OCI-LY3 (cell line): ENCODE measurements around the gene PARP1.
"Not testable (repeated sequence)": the region's sequence is repeated elsewhere in the genome, so short reads cannot be mapped to it uniquely, and the experiment has no call there.

Experiments used
- H2AFZ ChIP-seq: fragments of 200-600, 300-600 bp; shearing (Covaris generic); 2 replicates; pipeline ENCODE4 v1.6.0; 2014; ENCODE audit warnings: antibody characterized with exemption, low read depth, low read length
- H3K27ac ChIP-seq: fragments of 200-600, 300-600 bp; sonication (generic); 2 replicates; pipeline ENCODE4 v1.5.1; 2014; ENCODE audit warnings: mild to moderate bottlenecking, low read length, moderate library complexity, mixed read lengths
- H3K27me3 ChIP-seq: fragments of 200-600, 300-600 bp; sonication (generic); 2 replicates; pipeline ENCODE4 v1.6.1; 2014; ENCODE audit warnings: low read depth, low read length, mixed read lengths
- H3K36me3 ChIP-seq: fragments of 200-600, 300-600 bp; sonication (generic); replicated peaks from 2 replicates; pipeline ENCODE3; 2014; ENCODE audit warnings: low read depth, low read length, mixed read lengths
- H3K4me1 ChIP-seq: fragments of 300-600, 200-600 bp; sonication (generic); 2 replicates; pipeline ENCODE4 v1.6.1; 2014; ENCODE audit warnings: low read length, mixed read lengths
- H3K4me2 ChIP-seq: fragments of 200-600, 300-600 bp; sonication (generic); 2 replicates; pipeline ENCODE4 v1.6.1; 2014; ENCODE audit warnings: low read length, mixed read lengths
- H3K4me3 ChIP-seq: fragments of 300-600, 200-600 bp; sonication (generic); 2 replicates; pipeline ENCODE4 v1.5.1; 2014; ENCODE audit warnings: antibody characterized with exemption, mild to moderate bottlenecking, low read length, moderate library complexity
- H3K79me2 ChIP-seq: fragments of 300-600, 200-600 bp; shearing (Covaris generic); 2 replicates; pipeline ENCODE4 v1.6.1; 2014; ENCODE audit warnings: mild to moderate bottlenecking, low read length, mixed read lengths
- H3K9ac ChIP-seq: fragments of 300-600, 200-600 bp; shearing (Covaris generic); 2 replicates; pipeline ENCODE4 v1.6.0; 2014; ENCODE audit warnings: mild to moderate bottlenecking, low read length, moderate library complexity
- H3K9me3 ChIP-seq: fragments of 200-600, 300-600 bp; shearing (Covaris generic); 2 replicates; pipeline ENCODE4 v1.6.1; 2014; ENCODE audit warnings: low read length, mixed read lengths; ENCODE audit not compliant: insufficient read depth
- H4K20me1 ChIP-seq: fragments of 200-600, 300-600 bp; sonication (generic); 2 replicates; pipeline ENCODE4 v1.6.1; 2016; ENCODE audit warnings: low read length, mixed read lengths; ENCODE audit not compliant: insufficient read depth
- CTCF ChIP-seq: fragments of 200-600, 300-600 bp; sonication (generic); IDR thresholded peaks from 2 replicates; pipeline ENCODE4 v1.5.1; 2014; ENCODE audit warnings: antibody characterized with exemption, low read length, low read depth
- EZH2phosphoT487 ChIP-seq: fragments of 200-600 bp; shearing (Covaris generic); IDR thresholded peaks from 2 replicates; pipeline ENCODE4 v1.6.1; 2018; ENCODE audit warnings: antibody characterized with exemption, mixed run types, low read depth

The PARP1 gene

GRCh38 chr1:226433341-226433720 lies 25.4 kb upstream of the PARP1 start:
- Histone ChIP-seq H3K79me2 (no peaks in the 10 kb centered on the region), H3K27me3 (peaks cover 20% of the 10 kb centered on the region), H4K20me1 (no peaks in the 10 kb centered on the region), H3K36me3 (no peaks in the 10 kb centered on the region), H2AFZ (no peak overlapping the region), H3K4me1 (peaks cover 8% of the 10 kb centered on the region), H3K27ac (no peak overlapping the region), H3K9ac (no peak overlapping the region), H3K4me2 (no peak overlapping the region), H3K9me3 (no peaks in the 10 kb centered on the region), H3K4me3 (no peak overlapping the region)
- TF ChIP-seq CTCF (no peak), EZH2phosphoT487 (no peak)

- Histone ChIP-seq H3K4me3 (no peak overlapping the region), H3K4me1 (peaks cover 8% of the 10 kb centered on the region), H3K27ac (no peak overlapping the region), H3K9ac (no peak overlapping the region), H3K4me2 (no peak overlapping the region), H3K9me3 (no peaks in the 10 kb centered on the region), H3K79me2 (no peaks in the 10 kb centered on the region), H4K20me1 (no peaks in the 10 kb centered on the region), H3K27me3 (peaks cover 15% of the 10 kb centered on the region), H3K36me3 (no peaks in the 10 kb centered on the region), H2AFZ (no peak overlapping the region)
- no peak for TF ChIP-seq EZH2phosphoT487
- no peak for TF ChIP-seq CTCF
Measured at GRCh38 chr1:226432586-226433340, 24.9 kb upstream of the PARP1 start.

GRCh38 chr1:226431898-226432297 lies 24.0 kb upstream of the PARP1 start:
- H3K9ac ChIP-seq, H3K27me3 ChIP-seq, H3K9me3 ChIP-seq, H3K4me2 ChIP-seq, H3K79me2 ChIP-seq, H3K4me1 ChIP-seq, H4K20me1 ChIP-seq, H3K27ac ChIP-seq, H3K4me3 ChIP-seq, H3K36me3 ChIP-seq, H2AFZ ChIP-seq: not testable (repeated sequence)

GRCh38 chr1:226429858-226430715 lies 22.2 kb upstream of the PARP1 start:
- no peak overlapping the region for H3K27ac ChIP-seq
- no peaks in the 10 kb centered on the region for H4K20me1 ChIP-seq
- no peaks in the 10 kb centered on the region for H3K79me2 ChIP-seq
- H3K4me1 ChIP-seq, result no peaks in the 10 kb centered on the region
- no peaks in the 10 kb centered on the region for H3K9me3 ChIP-seq
- H2AFZ ChIP-seq, result no peak overlapping the region
- no peak overlapping the region for H3K4me3 ChIP-seq
- TF ChIP-seq EZH2phosphoT487 (no peak), CTCF (no peak)
- no peaks in the 10 kb centered on the region for H3K36me3 ChIP-seq
- H3K9ac ChIP-seq, result no peak overlapping the region
- H3K27me3 ChIP-seq, result 0 out of 2 replicates have a peak, but pooled peaks cover under 1% of the 10 kb centered on the region
- H3K4me2 ChIP-seq, result no peak overlapping the region
